ENCODE results near the gene KRCC1. TPM values are rescaled to one million over a fixed set of nuclear protein-coding genes. Genes with fewer than 3 reads are reported as not detected.

The KRCC1 gene
- total and polyA plus RNA-seq, 8 donors, result 7.0 to 48.0 (median 25.9) TPM

- no peak for DNase-seq
- H3K27me3 ChIP-seq, result no peaks in the 10 kb centered on the region
- H3K36me3 ChIP-seq, result no peaks in the 10 kb centered on the region
- intact Hi-C loops (cut with DNase I; ENCODE audit: low total_unique reads), result no loop called here
- H3K27ac ChIP-seq, result no peak overlapping the region
- no peaks in the 10 kb centered on the region for H3K4me1 ChIP-seq
- H3K9me3 ChIP-seq, result no peaks in the 10 kb centered on the region
- H3K4me3 ChIP-seq, result no peak overlapping the region
- TF ChIP-seq EP300 (IDR thresholded peaks at IDR 0.05), result no peak
- TF ChIP-seq POLR2AphosphoS5 (IDR thresholded peaks at IDR 0.05), result no peak
- no peak for TF ChIP-seq CTCF (IDR thresholded peaks at IDR 0.05)
- TF ChIP-seq POLR2A (IDR thresholded peaks at IDR 0.05), result no peak
These were observed 42.9 kb upstream of the KRCC1 start for GRCh38 chr2:88098558-88098900.

GRCh38 chr2:88097891-88098557, 42.4 kb upstream of the KRCC1 start:
- Histone ChIP-seq H3K4me3 (no peak overlapping the region), H3K27ac (no peak overlapping the region), H3K36me3 (no peaks in the 10 kb centered on the region), H3K9me3 (no peaks in the 10 kb centered on the region), H3K4me1 (no peaks in the 10 kb centered on the region), H3K27me3 (no peaks in the 10 kb centered on the region)
- intact Hi-C loops (cut with DNase I; ENCODE audit: low total_unique reads), result no loop called here
- no peak for DNase-seq
- 44 to 70% (median 56%) methylated on average over 4 of the region's 4 CpGs for WGBS, 5 donors
- TF ChIP-seq POLR2AphosphoS5 (IDR thresholded peaks at IDR 0.05), result no peak

GRCh38 chr2:88097192-88097591, 41.6 kb upstream of the KRCC1 start:
- 59 to 75% (median 69%) methylated on average over 3 of the region's 3 CpGs for WGBS, 5 donors
- Histone ChIP-seq H3K4me3 (no peak overlapping the region), H3K9me3 (no peaks in the 10 kb centered on the region), H3K27me3 (no peaks in the 10 kb centered on the region), H3K27ac (no peak overlapping the region), H3K4me1 (no peaks in the 10 kb centered on the region), H3K36me3 (no peaks in the 10 kb centered on the region)
- intact Hi-C loops (cut with DNase I; ENCODE audit: low total_unique reads), result no loop called here
- TF ChIP-seq EP300 (IDR thresholded peaks at IDR 0.05) (no peak), CTCF (IDR thresholded peaks at IDR 0.05) (no peak), POLR2A (IDR thresholded peaks at IDR 0.05) (no peak), POLR2AphosphoS5 (IDR thresholded peaks at IDR 0.05) (no peak)
- DNase-seq, result no peak

- no peak for TF ChIP-seq POLR2A (IDR thresholded peaks at IDR 0.05)
- TF ChIP-seq CTCF (IDR thresholded peaks at IDR 0.05), result no peak
- no peak for TF ChIP-seq EP300 (IDR thresholded peaks at IDR 0.05)
- TF ChIP-seq POLR2AphosphoS5 (IDR thresholded peaks at IDR 0.05), result no peak
- 78 to 84% (median 79%) methylated on average over 5 of the region's 5 CpGs for WGBS, 5 donors
- no peak overlapping the region for H3K4me3 ChIP-seq
- no peaks in the 10 kb centered on the region for H3K27me3 ChIP-seq
- intact Hi-C loops (cut with DNase I; ENCODE audit: low total_unique reads), result no loop called here
- DNase-seq, result no peak
- H3K27ac ChIP-seq, result no peak overlapping the region
- no peaks in the 10 kb centered on the region for H3K36me3 ChIP-seq
- H3K4me1 ChIP-seq, result no peaks in the 10 kb centered on the region
- H3K9me3 ChIP-seq, result no peaks in the 10 kb centered on the region
These were observed 41.1 kb upstream of the KRCC1 start for GRCh38 chr2:88096708-88097107.

GRCh38 chr2:88095022-88095421, 39.4 kb upstream of the KRCC1 start:
- Histone ChIP-seq H3K36me3 (no peaks in the 10 kb centered on the region), H3K9me3 (no peaks in the 10 kb centered on the region), H3K4me1 (no peaks in the 10 kb centered on the region), H3K27me3 (no peaks in the 10 kb centered on the region), H3K27ac (no peak overlapping the region), H3K4me3 (no peak overlapping the region)
- TF ChIP-seq EP300 (IDR thresholded peaks at IDR 0.05) (no peak), CTCF (IDR thresholded peaks at IDR 0.05) (no peak), POLR2A (IDR thresholded peaks at IDR 0.05) (no peak), POLR2AphosphoS5 (IDR thresholded peaks at IDR 0.05) (no peak)
- 64 to 80% (median 75%) methylated on average over 3 of the region's 3 CpGs for WGBS, 5 donors
- no peak for DNase-seq
- intact Hi-C loops (cut with DNase I; ENCODE audit: low total_unique reads), result no loop called here

Data from stomach (tissue), 9 donors.